T-helper 17 cell (primary cell): ENCODE data around the gene HRK. TPM values are rescaled to one million over a fixed set of nuclear protein-coding genes. Genes with fewer than 3 reads are reported as not detected.
A peak's percentile ranks its signal among the peaks of the same experiment; 100 is the strongest.

Experiments
- ATAC-seq: fragments of 150-1000 bp; cut with Tn5 transposase; 2 replicates; pipeline ENCODE4 v1.10.0; 2021; ENCODE audit warnings: mild to moderate bottlenecking, moderate library complexity
- DNase-seq, 3 donors: peaks; one replicate each; pipeline versions ENCODE4 v3.0.0 to v3.0.0-alpha.2; 2020 to 2021
- H3K9me3 ChIP-seq: one replicate; pipeline ENCODE4 v1.7.0; 2013; ENCODE audit warnings: low read length, mild to moderate bottlenecking; ENCODE audit not compliant: control insufficient read depth, poor library complexity, severe bottlenecking
- H3K27ac Mint-ChIP-seq: one replicate; pipeline ENCODE4 v1.8.0; 2022; ENCODE audit warnings: mild to moderate bottlenecking, moderate library complexity, mixed read lengths
- H3K27me3 Mint-ChIP-seq: one replicate; pipeline ENCODE4 v1.8.0; 2022; ENCODE audit warnings: mixed read lengths
- H3K36me3 Mint-ChIP-seq: one replicate; pipeline ENCODE4 v1.8.0; 2022; ENCODE audit warnings: low read depth, mixed read lengths
- H3K4me1 Mint-ChIP-seq: one replicate; pipeline ENCODE4 v1.8.0; 2022; ENCODE audit warnings: mild to moderate bottlenecking, mixed read lengths
- H3K4me3 Mint-ChIP-seq: one replicate; pipeline ENCODE4 v1.8.0; 2022; ENCODE audit warnings: mild to moderate bottlenecking, moderate library complexity, mixed read lengths
- total RNA-seq, 4 donors: library from RNA in 2 of 4; stranded (reverse) in 2 of 4; gene quantifications; one replicate each; pipeline ENCODE4 v1.2.3 and lab custom pipeline; 2022 to 2026

HRK gene
- total RNA-seq, 2 donors from 2014 or later: 0.30 TPM; not detected in 1

DNA sequence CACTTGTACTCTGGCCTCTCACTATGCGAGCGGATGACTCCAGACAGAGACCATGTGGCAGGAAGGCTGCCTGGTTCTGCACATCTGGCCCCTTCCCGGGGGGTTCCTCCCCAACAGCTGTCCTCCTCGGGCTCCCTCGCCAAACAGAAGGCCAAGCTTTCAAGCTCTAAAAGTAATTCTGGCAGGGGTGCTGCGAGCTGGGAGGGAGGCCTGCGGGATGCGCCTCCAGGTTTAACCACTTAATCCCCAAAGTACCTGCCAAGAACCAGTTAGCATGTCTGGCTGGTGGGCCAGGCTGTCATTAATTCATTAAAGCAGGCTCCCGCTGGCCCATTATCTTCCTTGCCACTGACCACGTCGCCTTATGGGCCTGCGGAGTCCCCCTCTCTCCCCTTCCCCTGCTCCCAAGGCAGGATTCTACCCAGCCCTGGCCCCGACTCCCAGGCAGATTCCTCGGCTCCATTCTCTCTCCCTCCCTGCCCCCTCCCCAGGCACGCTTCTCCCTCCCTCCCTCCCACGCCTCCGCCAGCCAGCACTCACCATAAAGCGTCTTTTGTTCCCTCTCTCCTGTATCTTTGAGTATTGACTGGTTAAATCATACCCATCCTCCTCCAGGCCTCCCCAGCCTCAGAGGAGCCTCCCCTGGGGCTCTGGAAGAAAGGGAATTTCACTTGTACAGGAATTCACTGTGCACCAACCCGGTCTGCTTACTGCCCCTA lies 4.9 kb downstream of the HRK start:
- H3K27me3 Mint-ChIP-seq: peaks cover 72% of the 10 kb centered on the region
- no peak for ATAC-seq
- peaks cover 27% of the 10 kb centered on the region for H3K4me1 Mint-ChIP-seq
- no peak overlapping the region for H3K4me3 Mint-ChIP-seq
- no peak overlapping the region for H3K27ac Mint-ChIP-seq
- no peaks in the 10 kb centered on the region for H3K9me3 ChIP-seq
- H3K36me3 Mint-ChIP-seq: peaks cover 15% of the 10 kb centered on the region
- DNase-seq: no peak

DNA sequence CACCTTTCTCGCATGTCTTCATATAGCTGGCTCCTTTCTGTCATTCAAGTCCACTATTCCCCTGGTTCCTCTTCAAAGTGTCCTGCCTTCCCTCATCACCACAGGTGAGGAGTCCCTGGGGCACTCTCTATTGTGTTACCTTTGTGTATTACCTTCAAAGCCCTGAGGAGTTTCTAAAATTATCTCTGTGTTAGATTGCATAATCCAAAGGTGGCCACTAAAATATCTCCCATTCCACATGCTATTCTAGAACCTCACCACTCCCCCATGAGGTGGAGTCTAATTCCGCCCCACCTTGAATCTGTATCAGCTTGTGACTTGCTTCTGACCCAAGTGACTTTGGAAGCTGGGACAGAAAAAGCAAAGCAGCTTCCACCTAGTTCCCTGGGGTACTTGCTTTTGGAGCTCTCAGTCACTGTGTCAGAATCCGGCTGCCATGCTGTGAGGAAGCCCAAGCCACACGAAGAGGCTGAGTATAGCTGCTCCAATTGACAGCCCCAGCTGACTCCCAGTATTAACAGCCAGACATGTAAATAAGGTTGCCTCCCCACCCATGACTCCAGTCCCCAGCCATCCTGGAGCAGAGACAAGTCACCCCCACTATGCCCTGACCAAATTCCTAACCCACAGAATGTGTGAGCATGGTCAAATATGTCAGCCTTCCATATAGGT lies 6.8 kb downstream of the HRK start:
- DNase-seq (no peak), ATAC-seq (no peak)
- Mint-ChIP-seq H3K27me3 (peaks cover 65% of the 10 kb centered on the region), H3K36me3 (peaks cover 4% of the 10 kb centered on the region), H3K4me1 (peaks cover 16% of the 10 kb centered on the region), H3K4me3 (no peak overlapping the region), H3K27ac (no peak overlapping the region)
- H3K9me3 ChIP-seq: no peaks in the 10 kb centered on the region

DNA sequence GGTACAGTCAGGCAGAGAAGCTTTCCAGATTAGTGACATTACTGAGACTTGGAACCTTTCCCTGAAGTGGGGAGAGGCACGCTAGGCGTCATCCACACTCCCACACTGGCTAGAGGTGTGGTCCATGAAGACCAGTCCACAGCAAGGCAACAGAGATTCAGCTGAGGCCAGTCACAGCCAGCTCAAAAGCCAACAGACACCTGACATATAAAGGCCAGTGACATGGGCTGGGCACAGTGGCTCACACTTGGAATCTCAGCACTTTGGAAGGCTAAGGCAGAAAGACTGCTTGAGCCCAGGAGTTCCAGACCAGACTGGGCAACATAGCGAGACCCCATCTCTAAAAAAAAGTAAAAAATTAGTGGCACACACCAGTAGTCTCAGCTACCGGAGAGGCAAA lies 10.9 kb downstream of the HRK start:
- DNase-seq (no peak), ATAC-seq (no peak)
- no peak overlapping the region for H3K4me3 Mint-ChIP-seq
- peaks cover 34% of the 10 kb centered on the region for H3K27me3 Mint-ChIP-seq
- H3K9me3 ChIP-seq: no peaks in the 10 kb centered on the region
- no peaks in the 10 kb centered on the region for H3K36me3 Mint-ChIP-seq
- no peak overlapping the region for H3K27ac Mint-ChIP-seq
- peaks cover 8% of the 10 kb centered on the region for H3K4me1 Mint-ChIP-seq

DNA sequence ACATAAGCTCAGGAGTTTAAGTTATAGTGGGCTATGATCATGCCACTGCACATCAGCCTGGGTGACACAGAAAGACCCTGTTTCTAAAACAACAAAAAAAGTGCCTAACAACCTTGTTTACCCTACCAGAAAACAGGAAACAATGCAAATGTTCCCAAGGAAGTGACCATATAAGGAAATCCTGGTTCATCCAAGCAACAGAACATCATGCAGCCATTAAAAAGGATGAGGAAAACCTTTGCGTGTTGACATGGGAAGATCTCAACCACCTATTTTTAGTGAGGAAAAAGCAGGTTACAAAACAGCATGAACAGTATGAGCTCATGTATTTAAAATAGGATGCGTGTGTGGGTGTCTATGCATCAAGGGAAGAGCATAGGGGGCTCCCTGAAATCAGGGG lies 13.7 kb downstream of the HRK start:
- ATAC-seq (no peak), DNase-seq (no peak)
- Mint-ChIP-seq H3K4me1 (peaks cover 4% of the 10 kb centered on the region), H3K4me3 (no peak overlapping the region), H3K36me3 (no peaks in the 10 kb centered on the region), H3K27ac (no peak overlapping the region), H3K27me3 (peaks cover 21% of the 10 kb centered on the region)
- no peaks in the 10 kb centered on the region for H3K9me3 ChIP-seq

GRCh38 chr12:116864371-116865160 lies 16.7 kb downstream of the HRK start:
- DNase-seq: no peak
- Mint-ChIP-seq H3K4me1 (peaks cover 10% of the 10 kb centered on the region), H3K27ac (no peak overlapping the region), H3K27me3 (peaks cover 28% of the 10 kb centered on the region), H3K36me3 (no peaks in the 10 kb centered on the region), H3K4me3 (no peak overlapping the region)
- no peaks in the 10 kb centered on the region for H3K9me3 ChIP-seq
- no peak for ATAC-seq

DNA sequence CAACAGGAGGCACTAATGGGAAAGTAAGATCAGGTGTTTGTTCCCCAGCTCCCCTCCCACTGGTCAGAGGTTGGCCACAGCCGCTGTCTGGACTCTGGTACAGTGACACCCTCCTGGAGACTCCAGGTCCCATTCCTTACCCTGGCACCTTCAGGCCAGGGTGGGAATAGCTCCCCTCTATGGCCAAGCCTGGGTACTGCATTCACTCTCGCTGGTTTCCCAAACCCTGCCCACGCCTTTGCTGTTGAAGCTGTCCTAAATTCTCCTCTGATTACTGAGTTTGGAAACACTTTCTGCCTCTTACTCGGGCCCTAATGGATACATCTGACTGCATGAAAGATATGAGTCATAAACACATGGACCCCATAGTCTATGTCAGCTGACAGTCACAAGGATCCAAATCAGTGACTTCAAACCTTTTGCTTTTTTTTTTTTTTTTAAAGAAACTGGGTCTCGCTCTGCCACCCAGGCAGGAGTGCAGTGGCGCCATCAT lies 17.9 kb downstream of the HRK start:
- H3K9me3 ChIP-seq: no peaks in the 10 kb centered on the region
- Mint-ChIP-seq H3K4me1 (peaks cover 12% of the 10 kb centered on the region), H3K27me3 (peaks cover 34% of the 10 kb centered on the region), H3K36me3 (no peaks in the 10 kb centered on the region), H3K27ac (no peak overlapping the region), H3K4me3 (no peak overlapping the region)
- no peak for ATAC-seq
- DNase-seq: no peak

DNA sequence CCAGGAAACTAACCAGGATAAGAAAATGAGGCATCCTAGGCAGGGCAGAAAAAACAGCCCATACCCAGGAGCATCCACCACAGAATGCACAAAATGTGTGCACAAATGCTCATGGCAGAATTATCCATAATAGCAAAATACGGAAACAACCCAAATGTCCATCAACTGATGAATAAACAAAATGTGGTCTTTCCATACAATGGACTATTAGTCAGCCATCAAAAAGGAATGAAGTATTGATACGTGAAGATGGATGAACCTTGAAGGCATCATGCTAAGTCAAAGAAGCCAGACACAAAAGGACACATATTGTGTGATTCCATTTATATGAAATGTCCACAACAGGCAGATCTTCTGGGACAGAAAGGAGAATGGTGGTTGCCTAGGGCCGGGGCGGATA lies 19.1 kb downstream of the HRK start:
- H3K4me3 Mint-ChIP-seq: no peak overlapping the region
- peaks cover 41% of the 10 kb centered on the region for H3K27me3 Mint-ChIP-seq
- ATAC-seq: no peak
- no peaks in the 10 kb centered on the region for H3K36me3 Mint-ChIP-seq
- peaks cover 15% of the 10 kb centered on the region for H3K4me1 Mint-ChIP-seq
- no peak for DNase-seq
- H3K27ac Mint-ChIP-seq: no peak overlapping the region
- no peaks in the 10 kb centered on the region for H3K9me3 ChIP-seq

DNA sequence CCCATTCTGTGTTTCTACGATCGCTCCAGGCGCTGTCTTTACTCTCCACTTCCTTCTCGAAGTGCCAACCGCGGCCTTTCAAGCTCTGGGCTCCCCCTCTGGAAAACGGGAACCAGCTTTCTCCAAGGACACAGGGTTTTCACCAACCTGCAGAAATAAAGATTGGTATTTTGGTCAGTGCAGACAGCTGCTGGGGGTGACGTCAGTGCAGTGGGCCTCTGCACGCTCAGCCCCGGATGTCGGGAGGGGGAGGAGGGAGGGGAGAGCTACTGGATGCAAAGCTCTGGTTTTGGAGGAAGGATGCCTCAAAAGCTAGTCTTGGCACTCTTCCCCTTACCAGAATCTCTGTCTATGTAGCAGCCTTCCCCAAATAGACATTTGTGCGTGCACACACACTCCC lies 19.9 kb downstream of the HRK start:
- DNase-seq: no peak
- Mint-ChIP-seq H3K27ac (no peak overlapping the region), H3K4me3 (no peak overlapping the region), H3K36me3 (no peaks in the 10 kb centered on the region), H3K4me1 (peaks cover 15% of the 10 kb centered on the region), H3K27me3 (peaks cover 49% of the 10 kb centered on the region)
- no peaks in the 10 kb centered on the region for H3K9me3 ChIP-seq
- ATAC-seq: peak; percentile 60

- no peak overlapping the region for H3K4me3 Mint-ChIP-seq
- H3K27me3 Mint-ChIP-seq: peaks cover 56% of the 10 kb centered on the region
- no peak for ATAC-seq
- no peaks in the 10 kb centered on the region for H3K36me3 Mint-ChIP-seq
- no peak for DNase-seq
- H3K27ac Mint-ChIP-seq: no peak overlapping the region
- H3K9me3 ChIP-seq: no peaks in the 10 kb centered on the region
- peaks cover 15% of the 10 kb centered on the region for H3K4me1 Mint-ChIP-seq
Measured at GRCh38 chr12:116860263-116860662, 21.0 kb downstream of the HRK start.

DNA sequence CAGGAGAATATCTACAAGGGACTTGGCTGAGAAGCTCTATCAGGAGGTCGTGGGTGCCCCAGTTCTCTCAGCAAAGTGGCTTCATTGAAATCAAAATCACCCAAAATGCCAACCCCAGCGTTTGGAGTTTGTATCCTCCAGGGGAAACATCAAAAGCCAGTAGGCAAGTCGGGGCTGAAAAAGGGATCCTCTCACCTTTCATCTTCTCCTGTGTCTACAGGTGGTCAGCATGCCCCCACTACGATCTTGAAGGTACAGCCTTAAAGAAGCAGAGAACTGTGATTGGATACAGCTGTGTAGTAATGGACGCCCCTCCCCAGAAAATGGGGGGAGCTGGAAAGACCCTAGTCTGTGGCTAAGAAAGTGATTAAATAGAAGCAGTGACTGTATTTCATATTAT lies 22.2 kb downstream of the HRK start:
- Mint-ChIP-seq H3K27ac (no peak overlapping the region), H3K36me3 (no peaks in the 10 kb centered on the region), H3K27me3 (peaks cover 52% of the 10 kb centered on the region), H3K4me1 (peaks cover 15% of the 10 kb centered on the region), H3K4me3 (no peak overlapping the region)
- DNase-seq: no peak
- no peaks in the 10 kb centered on the region for H3K9me3 ChIP-seq
- ATAC-seq: no peak

GRCh38 chr12:116856729-116857128 lies 24.5 kb downstream of the HRK start:
- no peak for ATAC-seq
- no peaks in the 10 kb centered on the region for H3K36me3 Mint-ChIP-seq
- H3K4me1 Mint-ChIP-seq: peaks cover 12% of the 10 kb centered on the region
- H3K27me3 Mint-ChIP-seq: peaks cover 56% of the 10 kb centered on the region
- no peak overlapping the region for H3K4me3 Mint-ChIP-seq
- H3K9me3 ChIP-seq: no peaks in the 10 kb centered on the region
- no peak overlapping the region for H3K27ac Mint-ChIP-seq
- DNase-seq: no peak

- H3K27me3 Mint-ChIP-seq: peaks cover 52% of the 10 kb centered on the region
- H3K4me1 Mint-ChIP-seq: peaks cover 8% of the 10 kb centered on the region
- no peaks in the 10 kb centered on the region for H3K36me3 Mint-ChIP-seq
- H3K27ac Mint-ChIP-seq: no peak overlapping the region
- no peak overlapping the region for H3K4me3 Mint-ChIP-seq
- DNase-seq (no peak), ATAC-seq (no peak)
- H3K9me3 ChIP-seq: no peaks in the 10 kb centered on the region
Measured at GRCh38 chr12:116855744-116856470, 25.3 kb downstream of the HRK start.

GRCh38 chr12:116853507-116853906 lies 27.7 kb downstream of the HRK start:
- DNase-seq (no peak), ATAC-seq (no peak)
- Mint-ChIP-seq H3K4me3 (no peak overlapping the region), H3K36me3 (no peaks in the 10 kb centered on the region), H3K27ac (no peak overlapping the region), H3K27me3 (peaks cover 38% of the 10 kb centered on the region), H3K4me1 (peaks cover 3% of the 10 kb centered on the region)
- H3K9me3 ChIP-seq: no peaks in the 10 kb centered on the region
